Measurements from ENCODE around the gene LARGE1. TPM values are rescaled to one million over a fixed set of nuclear protein-coding genes. Genes with fewer than 3 reads are reported as not detected.

Gene LARGE1
- total RNA-seq, 1 experiment from 2014 or later: 1.3 TPM

DNA sequence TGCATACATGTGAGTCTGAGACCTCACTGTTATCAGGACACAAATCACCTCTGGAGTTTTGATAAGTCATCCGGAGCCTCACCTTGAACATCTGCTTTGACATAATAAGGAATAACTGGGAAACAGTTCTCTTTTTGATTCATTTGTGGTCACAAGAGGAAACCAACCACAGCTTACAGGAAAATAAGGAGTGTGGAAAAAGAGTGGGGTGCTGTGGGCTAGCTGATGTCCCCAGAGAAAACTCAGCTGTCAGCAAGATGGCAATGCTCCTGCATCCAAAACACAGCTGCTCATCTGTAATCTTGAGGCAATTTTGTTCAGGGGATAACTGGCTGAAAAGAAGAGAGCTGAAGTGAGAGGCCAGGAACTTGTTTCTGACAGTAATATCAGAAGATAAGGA is 445.7 kb downstream of the LARGE1 start:
- H3K4me3 ChIP-seq (ENCODE audit: low read length): no peak overlapping the region
- no TSS peak for BruUV-seq (replicated peaks)
- no peak for DNase-seq
- H4K20me1 ChIP-seq (ENCODE audit: low read length): no peaks in the 10 kb centered on the region
- H2AFZ ChIP-seq (ENCODE audit: low read length): no peak overlapping the region
- TF ChIP-seq EZH2 (IDR thresholded peaks at IDR 0.05; ENCODE audit: low read length, unreplicated experiment) (no peak), EZH2phosphoT487 (IDR thresholded peaks at IDR 0.05; ENCODE audit: borderline replicate concordance, low read length) (no peak), CTCF (conservative IDR thresholded peaks at IDR 0.05; ENCODE audit: low read depth, low read length) (no peak)
- H3K36me3 ChIP-seq (ENCODE audit: low read depth, low read length): no peaks in the 10 kb centered on the region
- H3K9me2 ChIP-seq (replicated peaks; ENCODE audit: low read length): no peaks in the 10 kb centered on the region
- ChIA-PET POLR2A (ENCODE audit: unreplicated experiment) (no interaction called here), CTCF (no interaction called here)
- H3K79me2 ChIP-seq (ENCODE audit: low read length): no peaks in the 10 kb centered on the region
- H3K27ac ChIP-seq (ENCODE audit: low read length): no peak overlapping the region
- no peak for ATAC-seq
- no peaks in the 10 kb centered on the region for H3K27me3 ChIP-seq (ENCODE audit: low read length)
- H3K4me2 ChIP-seq (ENCODE audit: low read length): no peak overlapping the region
- intact Hi-C loops (cut with micrococcal nuclease): no loop called here
- H3F3A ChIP-seq (ENCODE audit: low read length, unreplicated experiment): no peaks in the 10 kb centered on the region
- H3K9me3 ChIP-seq (ENCODE audit: low read length): no peaks in the 10 kb centered on the region
- no peaks in the 10 kb centered on the region for H3K4me1 ChIP-seq (ENCODE audit: insufficient read depth, low read length)
- H3K9ac ChIP-seq (ENCODE audit: low read length): no peak overlapping the region

- no peak for TF ChIP-seq EZH2phosphoT487 (IDR thresholded peaks at IDR 0.05; ENCODE audit: borderline replicate concordance, low read length)
- no peak for TF ChIP-seq EZH2 (IDR thresholded peaks at IDR 0.05; ENCODE audit: low read length, unreplicated experiment)
- no peak for TF ChIP-seq CTCF (conservative IDR thresholded peaks at IDR 0.05; ENCODE audit: low read depth, low read length)
- Histone ChIP-seq H4K20me1 (ENCODE audit: low read length) (no peaks in the 10 kb centered on the region), H3K79me2 (ENCODE audit: low read length) (no peaks in the 10 kb centered on the region), H3K36me3 (ENCODE audit: low read depth, low read length) (no peaks in the 10 kb centered on the region), H2AFZ (ENCODE audit: low read length) (no peak overlapping the region), H3K9ac (ENCODE audit: low read length) (no peak overlapping the region), H3F3A (ENCODE audit: low read length, unreplicated experiment) (no peaks in the 10 kb centered on the region), H3K27me3 (ENCODE audit: low read length) (no peaks in the 10 kb centered on the region), H3K4me3 (ENCODE audit: low read length) (no peak overlapping the region), H3K9me3 (ENCODE audit: low read length) (no peaks in the 10 kb centered on the region), H3K9me2 (replicated peaks; ENCODE audit: low read length) (no peaks in the 10 kb centered on the region), H3K4me1 (ENCODE audit: insufficient read depth, low read length) (no peaks in the 10 kb centered on the region), H3K4me2 (ENCODE audit: low read length) (no peak overlapping the region), H3K27ac (ENCODE audit: low read length) (no peak overlapping the region)
- no TSS peak for BruUV-seq (replicated peaks)
- no peak for ATAC-seq
- CTCF ChIA-PET: no interaction called here
- POLR2A ChIA-PET (ENCODE audit: unreplicated experiment): no interaction called here
- intact Hi-C loops (cut with micrococcal nuclease): no loop called here
- no peak for DNase-seq
Measured at GRCh38 chr22:33472462-33473344, 447.6 kb downstream of the LARGE1 start.

DNA sequence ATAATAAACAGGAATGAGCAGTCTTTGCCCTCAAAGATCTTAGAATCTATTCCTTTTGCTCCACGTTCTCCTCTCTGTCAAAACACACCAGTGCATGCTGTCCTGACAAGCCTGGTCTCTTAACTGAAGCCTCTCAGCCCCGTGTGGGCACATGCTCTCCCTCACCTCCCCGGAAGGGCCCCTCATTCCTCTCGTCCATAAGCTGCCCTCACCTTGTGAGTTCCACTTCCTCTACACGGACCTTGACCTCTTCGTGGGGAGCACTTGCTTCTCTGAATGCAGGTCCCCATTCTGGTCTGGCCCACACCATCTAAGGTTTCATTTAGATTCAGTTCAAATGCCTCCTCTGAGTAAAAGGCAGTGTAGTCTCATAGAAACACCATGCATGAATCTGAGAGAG is 449.8 kb downstream of the LARGE1 start:
- no peak for TF ChIP-seq EZH2 (IDR thresholded peaks at IDR 0.05; ENCODE audit: low read length, unreplicated experiment)
- TF ChIP-seq CTCF (conservative IDR thresholded peaks at IDR 0.05; ENCODE audit: low read depth, low read length): no peak
- no peak for TF ChIP-seq EZH2phosphoT487 (IDR thresholded peaks at IDR 0.05; ENCODE audit: borderline replicate concordance, low read length)
- ATAC-seq: no peak
- no TSS peak for BruUV-seq (replicated peaks)
- Histone ChIP-seq H3K4me2 (ENCODE audit: low read length) (no peak overlapping the region), H3F3A (ENCODE audit: low read length, unreplicated experiment) (no peaks in the 10 kb centered on the region), H2AFZ (ENCODE audit: low read length) (no peak overlapping the region), H3K9ac (ENCODE audit: low read length) (no peak overlapping the region), H3K36me3 (ENCODE audit: low read depth, low read length) (no peaks in the 10 kb centered on the region), H3K27ac (ENCODE audit: low read length) (no peak overlapping the region), H3K79me2 (ENCODE audit: low read length) (no peaks in the 10 kb centered on the region), H3K27me3 (ENCODE audit: low read length) (no peaks in the 10 kb centered on the region), H3K9me2 (replicated peaks; ENCODE audit: low read length) (no peaks in the 10 kb centered on the region), H3K4me1 (ENCODE audit: insufficient read depth, low read length) (no peaks in the 10 kb centered on the region), H3K9me3 (ENCODE audit: low read length) (no peaks in the 10 kb centered on the region), H4K20me1 (ENCODE audit: low read length) (no peaks in the 10 kb centered on the region), H3K4me3 (ENCODE audit: low read length) (no peak overlapping the region)
- ChIA-PET POLR2A (ENCODE audit: unreplicated experiment) (no interaction called here), CTCF (no interaction called here)
- DNase-seq: no peak
- intact Hi-C loops (cut with micrococcal nuclease): no loop called here
